Vagina (tissue), 2 donors: ENCODE data around the gene ZNF320. TPM values are rescaled to one million over a fixed set of nuclear protein-coding genes. Genes with fewer than 3 reads are reported as not detected.
A peak's percentile ranks its signal among the peaks of the same experiment; 100 is the strongest.
"Not testable (repeated sequence)": the region's sequence is repeated elsewhere in the genome, so short reads cannot be mapped to it uniquely, and the experiment has no call there.

Experiments used
- DNase-seq, 2 donors: peaks; one replicate each; pipeline ENCODE4 v3.0.0-alpha.2; 2017; ENCODE audit errors: extremely low spot score in 2 of 2
- H3K27ac ChIP-seq: fragments of 200-600 bp; sonication (generic); one replicate; pipeline ENCODE4 v1.5.1; 2019
- H3K27me3 ChIP-seq: fragments of 200-600 bp; sonication (generic); one replicate; pipeline ENCODE4 v1.5.1; 2019
- H3K36me3 ChIP-seq, 2 donors: fragments of 200-600 bp; sonication (generic); one replicate each; pipeline ENCODE4 v1.5.1; 2017 to 2019
- H3K4me1 ChIP-seq: fragments of 200-600 bp; sonication (generic); one replicate; pipeline ENCODE4 v1.5.1; 2019
- H3K4me3 ChIP-seq, 2 donors: fragments of 200-600 bp; sonication (generic); 1 replicate in 1 of 2; 2 replicates in 1 of 2; pipeline ENCODE4 v1.5.1; 2016 to 2019
- H3K9me3 ChIP-seq: fragments of 200-600 bp; sonication (generic); one replicate; pipeline ENCODE4 v1.5.1; 2019
- POLR2A ChIP-seq, 2 donors: fragments of 450-650 bp; IDR thresholded peaks; one replicate each; pipeline ENCODE4 v1.6.1; 2017; ENCODE audit warnings: antibody characterized with exemption in 2 of 2, mild to moderate bottlenecking in 2 of 2, moderate library complexity in 2 of 2
- POLR2AphosphoS5 ChIP-seq, 2 donors: sonication (generic); formaldehyde crosslinking; IDR thresholded peaks; one replicate each; pipeline ENCODE4 v1.9.0; 2017; ENCODE audit warnings: antibody characterized with exemption in 2 of 2, mild to moderate bottlenecking in 2 of 2, low read depth in 1 of 2; ENCODE audit not compliant: insufficient read depth in 1 of 2
- intact Hi-C: fragments of 100-400 bp; cut with DNase I; formaldehyde crosslinking; loops from one replicate; pipeline ENCODE4 v1.15.1; 2023
- total RNA-seq: library from RNA; depleted of rRNA; stranded (reverse); fragments of >200 nt; gene quantifications from one replicate; pipeline ENCODE4 v1.2.3, GENCODE V29; 2016
- TF ChIP-seq, protein P1 (sequence below), 3 experiments: fragments of 450-650 bp in 2 of 3; fragments of 200-600 bp in 1 of 3; sonication (generic) in 1 of 3; IDR thresholded peaks; one replicate each; pipeline ENCODE4 v1.5.1; 2017 to 2019; ENCODE audit warnings: antibody characterized with exemption in 3 of 3, mild to moderate bottlenecking in 2 of 3, moderate library complexity in 2 of 3

ZNF320 gene
- total RNA-seq, 1 donor from 2014 or later = 6.4 TPM

GRCh38 chr19:52943884-52944643, 46.6 kb upstream of the ZNF320 start:
- Histone ChIP-seq H3K36me3 (peaks cover 0 to 8% of the 10 kb centered on the region in 2 donors), H3K4me1 (peaks cover 28% of the 10 kb centered on the region), H3K27ac (peak overlapping the region; percentile 79), H3K4me3 (no peak overlapping the region), H3K27me3 (no peaks in the 10 kb centered on the region), H3K9me3 (peaks cover 11% of the 10 kb centered on the region)
- TF ChIP-seq POLR2AphosphoS5 (IDR thresholded peaks at IDR 0.05; ENCODE audit: insufficient read depth in 1 of 2, low read depth in 1 of 2) (no peak), POLR2A (IDR thresholded peaks at IDR 0.05) (no peak)
- TF ChIP-seq, protein P1, sequence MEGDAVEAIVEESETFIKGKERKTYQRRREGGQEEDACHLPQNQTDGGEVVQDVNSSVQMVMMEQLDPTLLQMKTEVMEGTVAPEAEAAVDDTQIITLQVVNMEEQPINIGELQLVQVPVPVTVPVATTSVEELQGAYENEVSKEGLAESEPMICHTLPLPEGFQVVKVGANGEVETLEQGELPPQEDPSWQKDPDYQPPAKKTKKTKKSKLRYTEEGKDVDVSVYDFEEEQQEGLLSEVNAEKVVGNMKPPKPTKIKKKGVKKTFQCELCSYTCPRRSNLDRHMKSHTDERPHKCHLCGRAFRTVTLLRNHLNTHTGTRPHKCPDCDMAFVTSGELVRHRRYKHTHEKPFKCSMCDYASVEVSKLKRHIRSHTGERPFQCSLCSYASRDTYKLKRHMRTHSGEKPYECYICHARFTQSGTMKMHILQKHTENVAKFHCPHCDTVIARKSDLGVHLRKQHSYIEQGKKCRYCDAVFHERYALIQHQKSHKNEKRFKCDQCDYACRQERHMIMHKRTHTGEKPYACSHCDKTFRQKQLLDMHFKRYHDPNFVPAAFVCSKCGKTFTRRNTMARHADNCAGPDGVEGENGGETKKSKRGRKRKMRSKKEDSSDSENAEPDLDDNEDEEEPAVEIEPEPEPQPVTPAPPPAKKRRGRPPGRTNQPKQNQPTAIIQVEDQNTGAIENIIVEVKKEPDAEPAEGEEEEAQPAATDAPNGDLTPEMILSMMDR (IDR thresholded peaks at IDR 0.05) = no peak
- DNase-seq = peak in 1 of 2 donors; percentile 18
- intact Hi-C loops = loop anchor here (1.0 to 2.0 kb wide), 2 partner anchors 46 to 159 kb away; partner anchors contain the start of gene ZNF160

DNA sequence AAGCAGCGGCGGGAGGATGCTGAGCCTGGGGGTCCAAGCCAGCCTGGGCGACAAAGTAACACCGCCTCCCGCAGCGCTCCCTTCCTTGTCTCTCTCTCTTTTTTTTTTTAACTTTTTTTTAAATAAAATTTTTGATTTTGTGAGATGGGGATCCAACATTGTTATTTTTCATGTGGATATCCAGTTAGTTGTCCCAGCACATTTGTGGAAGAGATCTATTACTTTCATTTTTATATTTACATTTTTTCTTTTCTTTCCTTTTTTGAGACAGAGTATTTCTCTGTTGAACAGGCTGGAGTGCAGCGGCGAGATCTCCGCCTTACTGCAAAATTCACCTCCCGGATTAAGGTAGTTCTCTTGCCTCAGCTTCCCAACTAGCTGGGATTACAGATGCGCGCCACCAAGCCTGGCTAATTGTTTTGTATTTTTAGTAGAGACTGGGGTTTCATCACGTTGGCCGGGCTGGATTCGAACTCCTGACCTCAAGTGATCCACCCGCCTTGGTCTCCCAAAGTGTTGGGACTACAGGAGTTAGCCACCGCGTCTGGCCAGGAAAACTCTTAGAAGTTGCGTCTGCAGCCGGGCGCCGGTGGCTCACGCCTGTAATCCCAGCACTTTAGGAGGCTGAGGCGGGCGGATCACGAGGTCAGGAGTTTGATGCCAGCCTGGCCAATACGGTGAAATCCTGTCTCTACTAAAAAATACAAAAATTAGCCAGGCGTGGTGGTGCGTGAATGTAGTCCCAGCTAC, 45.9 kb upstream of the ZNF320 start:
- no peak for DNase-seq
- H3K4me3 ChIP-seq = peak overlapping the region; percentile 56 to 91
- no peaks in the 10 kb centered on the region for H3K27me3 ChIP-seq
- peak overlapping the region; percentile 79 for H3K27ac ChIP-seq
- no peak for TF ChIP-seq POLR2AphosphoS5 (IDR thresholded peaks at IDR 0.05; ENCODE audit: insufficient read depth in 1 of 2, low read depth in 1 of 2)
- TF ChIP-seq, protein P1 (IDR thresholded peaks at IDR 0.05) = no peak
- H3K4me1 ChIP-seq = peaks cover 28% of the 10 kb centered on the region
- intact Hi-C loops = loop anchor here (2.0 kb wide), 1 partner anchor 159 kb away; the partner anchor contains the start of gene ZNF160
- H3K36me3 ChIP-seq = peaks cover 0 to under 1% of the 10 kb centered on the region in 2 donors
- peaks cover 3% of the 10 kb centered on the region for H3K9me3 ChIP-seq

DNA sequence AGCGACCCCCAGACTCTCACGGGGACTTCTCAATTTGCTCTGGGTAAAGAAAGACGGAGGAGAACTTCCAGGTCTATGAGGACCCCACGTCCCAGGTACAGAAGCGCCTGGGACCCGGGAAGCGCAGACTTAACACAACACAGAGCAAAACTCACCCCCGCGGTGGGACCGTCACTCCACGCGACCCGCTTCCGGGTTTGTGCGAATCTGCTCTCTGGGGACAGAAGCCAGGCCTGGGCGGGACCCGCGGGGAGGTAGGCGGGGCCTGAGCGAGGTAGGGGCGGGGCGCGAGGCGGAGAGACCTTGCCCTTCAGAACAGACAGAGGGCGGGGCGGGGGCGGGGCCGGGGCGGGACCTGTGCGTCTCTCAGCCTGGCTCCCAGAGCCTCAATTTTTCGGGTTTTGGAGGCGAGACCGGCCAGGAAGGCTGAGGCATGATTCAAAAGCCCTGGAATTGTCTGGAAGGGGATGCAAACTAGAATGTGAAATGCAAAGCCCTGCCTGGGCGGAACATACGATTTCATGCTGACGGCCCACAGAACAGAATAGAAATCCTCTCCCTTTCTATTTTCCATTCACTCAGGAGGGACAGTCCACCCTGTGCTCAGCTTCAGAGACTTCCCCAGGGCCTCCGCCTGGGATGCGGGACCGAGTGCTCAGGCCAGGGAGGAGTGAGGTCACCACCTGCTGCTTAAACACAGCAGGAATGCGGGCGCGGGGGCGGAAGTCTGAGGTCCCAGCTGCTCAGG, 45.1 kb upstream of the ZNF320 start:
- peak overlapping the region; percentile 79 for H3K27ac ChIP-seq
- H3K4me1 ChIP-seq = peaks cover 28% of the 10 kb centered on the region
- H3K9me3 ChIP-seq = no peaks in the 10 kb centered on the region
- intact Hi-C loops = loop anchor here (2.0 kb wide), 1 partner anchor 160 kb away; the partner anchor contains the start of gene ZNF160
- DNase-seq = peak in 1 of 2 donors; percentile 95
- no peaks in the 10 kb centered on the region for H3K36me3 ChIP-seq
- no peaks in the 10 kb centered on the region for H3K27me3 ChIP-seq
- peak overlapping the region; percentile 56 to 91 for H3K4me3 ChIP-seq
- TF ChIP-seq, protein P1 (IDR thresholded peaks at IDR 0.05) = no peak
- TF ChIP-seq POLR2AphosphoS5 (IDR thresholded peaks at IDR 0.05; ENCODE audit: insufficient read depth in 1 of 2, low read depth in 1 of 2) = peak; percentile 50 to 93
- peak in 1 of 2 donors; percentile 65 for TF ChIP-seq POLR2A (IDR thresholded peaks at IDR 0.05)

GRCh38 chr19:52941941-52942385, 44.5 kb upstream of the ZNF320 start:
- Histone ChIP-seq H3K4me1 (peaks cover 28% of the 10 kb centered on the region), H3K4me3 (peak overlapping the region; percentile 56 to 91), H3K27me3 (no peaks in the 10 kb centered on the region), H3K9me3 (no peaks in the 10 kb centered on the region), H3K36me3 (peaks cover 0 to 2% of the 10 kb centered on the region in 2 donors), H3K27ac (peak overlapping the region; percentile 79)
- intact Hi-C loops = loop anchor here (2.0 kb wide), 1 partner anchor 161 kb away; the partner anchor contains the start of gene ZNF160
- no peak for TF ChIP-seq POLR2A (IDR thresholded peaks at IDR 0.05)
- DNase-seq = no peak

GRCh38 chr19:52941523-52941922, 44.1 kb upstream of the ZNF320 start:
- H3K27me3 ChIP-seq, H3K36me3 ChIP-seq, DNase-seq, intact Hi-C loops, H3K9me3 ChIP-seq: not testable (repeated sequence)
- peak overlapping the region; percentile 79 for H3K27ac ChIP-seq
- peak overlapping the region; percentile 56 to 91 for H3K4me3 ChIP-seq
- H3K4me1 ChIP-seq = peaks cover 28% of the 10 kb centered on the region

DNA sequence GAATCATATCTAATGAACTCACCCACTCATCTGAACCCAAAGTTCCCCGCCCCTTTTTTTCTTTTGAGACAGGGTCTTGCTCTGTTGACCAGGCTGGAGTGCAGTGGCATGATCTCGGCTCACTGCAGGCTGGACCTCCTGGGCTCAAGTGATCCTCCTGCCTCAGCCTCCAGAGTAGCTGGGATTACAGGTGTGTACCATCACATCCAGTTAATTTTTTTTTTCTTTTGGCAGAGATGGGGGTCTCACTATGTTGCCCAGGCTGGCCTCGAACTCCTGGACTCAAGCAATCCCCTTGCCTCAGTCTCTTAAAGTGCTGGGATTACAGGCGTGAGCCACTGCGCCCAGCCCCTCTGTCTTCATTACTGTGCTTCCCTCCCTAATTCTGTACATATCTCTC, 43.5 kb upstream of the ZNF320 start:
- H3K4me3 ChIP-seq, H3K27me3 ChIP-seq, H3K27ac ChIP-seq, H3K9me3 ChIP-seq, DNase-seq, H3K36me3 ChIP-seq, intact Hi-C loops: not testable (repeated sequence)
- peaks cover 28% of the 10 kb centered on the region for H3K4me1 ChIP-seq
